Caco-2 (cell line): ENCODE measurements around the gene SKP1. TPM values are rescaled to one million over a fixed set of nuclear protein-coding genes. Genes with fewer than 3 reads are reported as not detected.
A peak's percentile ranks its signal among the peaks of the same experiment; 100 is the strongest.

Experiments
- BruUV-seq: library from RNA; stranded (reverse); fragments of 400-500 nt; replicated peaks from 2 replicates; lab custom pipeline; 2021; lab: Mats Ljungman, UMichigan
- CTCF ChIA-PET: fragments of 300-600 bp; sonication (Branson Sonifier 250); formaldehyde crosslinking; loops from one replicate; lab custom pipeline; 2022; ENCODE audit warnings: antibody characterized with exemption; lab: Charles Lee
- POLR2A ChIA-PET: fragments of 300-600 bp; sonication (Branson Sonifier 250); formaldehyde crosslinking; loops from one replicate; lab custom pipeline; 2022; ENCODE audit warnings: antibody characterized with exemption; lab: Charles Lee
- DNase-seq, 2 experiments: peaks; one replicate each; pipeline versions ENCODE4 v3.0.0 to v3.0.0-alpha.2; 2020 to 2022
- H3K27me3 ChIP-seq: replicated peaks from 2 replicates; pipeline ENCODE4 v1.6.0; 2011; ENCODE audit warnings: low read length; ENCODE audit not compliant: control insufficient read depth, insufficient read depth
- H3K36me3 ChIP-seq: 2 replicates; pipeline ENCODE4 v1.5.1; 2011; ENCODE audit warnings: low read length; ENCODE audit not compliant: control insufficient read depth, insufficient read depth
- H3K4me1 ChIP-seq: fragments of 250-450 bp; sonication (Bioruptor Pico); 2 replicates; pipeline ENCODE4 v1.5.1; 2020; ENCODE audit warnings: mild to moderate bottlenecking
- H3K4me3 ChIP-seq: 2 replicates; pipeline ENCODE4 v1.5.1; 2011; ENCODE audit warnings: low read depth, mild to moderate bottlenecking, control low read depth, low read length
- H3K9me3 ChIP-seq: fragments of 250-450 bp; sonication (Bioruptor Pico); 2 replicates; pipeline ENCODE4 v1.5.1; 2020; ENCODE audit warnings: mild to moderate bottlenecking, moderate library complexity
- H3K27ac Mint-ChIP-seq: one replicate; pipeline ENCODE4 v1.8.0; 2022; ENCODE audit warnings: mixed read lengths; ENCODE audit not compliant: unreplicated experiment
- H3K27me3 Mint-ChIP-seq: one replicate; pipeline ENCODE4 v1.8.0; 2022; ENCODE audit warnings: mixed read lengths; ENCODE audit not compliant: insufficient read depth, unreplicated experiment
- H3K36me3 Mint-ChIP-seq: one replicate; pipeline ENCODE4 v1.8.0; 2022; ENCODE audit warnings: mild to moderate bottlenecking, mixed read lengths; ENCODE audit not compliant: insufficient read depth, unreplicated experiment
- H3K4me1 Mint-ChIP-seq: one replicate; pipeline ENCODE4 v1.8.0; 2022; ENCODE audit warnings: low read depth, mixed read lengths; ENCODE audit not compliant: unreplicated experiment
- H3K4me3 Mint-ChIP-seq: one replicate; pipeline ENCODE4 v1.8.0; 2022; ENCODE audit warnings: mild to moderate bottlenecking, moderate library complexity, mixed read lengths; ENCODE audit not compliant: unreplicated experiment
- H3K9me3 Mint-ChIP-seq: one replicate; pipeline ENCODE4 v1.8.0; 2022; ENCODE audit warnings: mixed read lengths; ENCODE audit not compliant: unreplicated experiment
- CTCF ChIP-seq, 2 experiments: fragments of 200-600 bp in 1 of 2; IDR thresholded peaks; 1 replicate in 1 of 2; 2 replicates in 1 of 2; pipeline versions ENCODE4 v1.5.1 to v1.8.0; 2011 to 2022; ENCODE audit warnings: antibody characterized with exemption in 1 of 2, control low read depth in 1 of 2, inconsistent platforms in 1 of 2, low read depth in 1 of 2, low read length in 1 of 2, mild to moderate bottlenecking in 1 of 2, moderate library complexity in 1 of 2; ENCODE audit not compliant: insufficient read depth in 1 of 2, severe bottlenecking in 1 of 2, unreplicated experiment in 1 of 2
- intact Hi-C: fragments of 100-400 bp; cut with micrococcal nuclease; formaldehyde crosslinking; loops from one replicate; pipeline ENCODE4 v1.10.0; 2022; ENCODE audit not compliant: unreplicated experiment
- total RNA-seq: library from RNA; stranded (reverse); gene quantifications from 2 replicates; pipeline ENCODE4 v1.2.3, GENCODE V29; 2022

SKP1 gene
- total RNA-seq, 1 experiment from 2014 or later, result 365 TPM

DNA sequence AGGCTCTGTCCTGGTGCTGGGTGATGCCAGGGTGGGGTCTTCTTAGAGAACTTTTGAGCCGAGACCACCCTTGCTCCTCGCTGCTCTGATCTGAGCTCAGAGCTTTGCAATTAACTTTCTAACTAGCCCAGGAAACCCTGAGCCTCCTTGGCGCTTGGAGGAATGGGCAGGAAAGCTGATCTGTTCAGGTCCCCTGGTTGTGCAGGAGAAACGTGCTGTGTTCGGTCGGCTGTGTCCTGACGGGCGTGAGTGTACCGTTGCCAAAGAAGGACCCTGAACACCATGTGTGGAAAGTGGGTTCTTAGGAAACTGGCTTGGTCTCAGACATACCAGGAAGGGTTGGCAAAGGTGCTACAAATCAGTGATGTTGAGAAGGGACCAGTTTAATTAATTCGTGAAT is 60.5 kb downstream of the SKP1 start:
- Histone ChIP-seq H3K36me3 (no peaks in the 10 kb centered on the region; the same call in 1 of the 2 replicates), H3K4me1 (peaks cover 12% of the 10 kb centered on the region), H3K27me3 (no peaks in the 10 kb centered on the region), H3K9me3 (no peaks in the 10 kb centered on the region), H3K4me3 (no peak overlapping the region)
- ChIA-PET CTCF (no interaction called here), POLR2A (no interaction called here)
- intact Hi-C loops, result no loop called here
- Mint-ChIP-seq H3K27me3 (no peaks in the 10 kb centered on the region), H3K36me3 (peaks cover 7% of the 10 kb centered on the region), H3K4me1 (peaks cover 6% of the 10 kb centered on the region), H3K27ac (no peak overlapping the region), H3K9me3 (no peaks in the 10 kb centered on the region), H3K4me3 (peak overlapping the region; percentile 70)
- TF ChIP-seq CTCF (IDR thresholded peaks at IDR 0.05; ENCODE audit: insufficient read depth in 1 of 2, low read depth in 1 of 2, low read length in 1 of 2, severe bottlenecking in 1 of 2, unreplicated experiment in 1 of 2), result no peak
- DNase-seq, result no peak
- no TSS peak for BruUV-seq

- H3K27ac Mint-ChIP-seq, result no peak overlapping the region
- peak overlapping the region; percentile 70 for H3K4me3 Mint-ChIP-seq
- no peaks in the 10 kb centered on the region for H3K9me3 ChIP-seq
- H3K27me3 ChIP-seq, result no peaks in the 10 kb centered on the region
- CTCF ChIA-PET, result interaction anchor here (1.7 kb wide), 1 partner anchor 76 kb away, joined by 10 read pairs; no protein-coding TSS in a partner anchor
- H3K4me1 ChIP-seq, result peaks cover 12% of the 10 kb centered on the region
- H3K27me3 Mint-ChIP-seq, result no peaks in the 10 kb centered on the region
- intact Hi-C loops, result loop anchor here (1.0 to 2.0 kb wide), 2 partner anchors 25 to 45 kb away; no protein-coding TSS in a partner anchor
- no peak for TF ChIP-seq CTCF (IDR thresholded peaks at IDR 0.05; ENCODE audit: insufficient read depth in 1 of 2, low read depth in 1 of 2, low read length in 1 of 2, severe bottlenecking in 1 of 2, unreplicated experiment in 1 of 2)
- no peaks in the 10 kb centered on the region; the same call in 1 of the 2 replicates for H3K36me3 ChIP-seq
- POLR2A ChIA-PET, result no interaction called here
- DNase-seq, result no peak
- peaks cover 7% of the 10 kb centered on the region for H3K36me3 Mint-ChIP-seq
- BruUV-seq, result no TSS peak
- no peaks in the 10 kb centered on the region for H3K9me3 Mint-ChIP-seq
- peaks cover 6% of the 10 kb centered on the region for H3K4me1 Mint-ChIP-seq
- peak overlapping the region; percentile 87 for H3K4me3 ChIP-seq
Measured at GRCh38 chr5:134115806-134116175, 61.0 kb downstream of the SKP1 start.

DNA sequence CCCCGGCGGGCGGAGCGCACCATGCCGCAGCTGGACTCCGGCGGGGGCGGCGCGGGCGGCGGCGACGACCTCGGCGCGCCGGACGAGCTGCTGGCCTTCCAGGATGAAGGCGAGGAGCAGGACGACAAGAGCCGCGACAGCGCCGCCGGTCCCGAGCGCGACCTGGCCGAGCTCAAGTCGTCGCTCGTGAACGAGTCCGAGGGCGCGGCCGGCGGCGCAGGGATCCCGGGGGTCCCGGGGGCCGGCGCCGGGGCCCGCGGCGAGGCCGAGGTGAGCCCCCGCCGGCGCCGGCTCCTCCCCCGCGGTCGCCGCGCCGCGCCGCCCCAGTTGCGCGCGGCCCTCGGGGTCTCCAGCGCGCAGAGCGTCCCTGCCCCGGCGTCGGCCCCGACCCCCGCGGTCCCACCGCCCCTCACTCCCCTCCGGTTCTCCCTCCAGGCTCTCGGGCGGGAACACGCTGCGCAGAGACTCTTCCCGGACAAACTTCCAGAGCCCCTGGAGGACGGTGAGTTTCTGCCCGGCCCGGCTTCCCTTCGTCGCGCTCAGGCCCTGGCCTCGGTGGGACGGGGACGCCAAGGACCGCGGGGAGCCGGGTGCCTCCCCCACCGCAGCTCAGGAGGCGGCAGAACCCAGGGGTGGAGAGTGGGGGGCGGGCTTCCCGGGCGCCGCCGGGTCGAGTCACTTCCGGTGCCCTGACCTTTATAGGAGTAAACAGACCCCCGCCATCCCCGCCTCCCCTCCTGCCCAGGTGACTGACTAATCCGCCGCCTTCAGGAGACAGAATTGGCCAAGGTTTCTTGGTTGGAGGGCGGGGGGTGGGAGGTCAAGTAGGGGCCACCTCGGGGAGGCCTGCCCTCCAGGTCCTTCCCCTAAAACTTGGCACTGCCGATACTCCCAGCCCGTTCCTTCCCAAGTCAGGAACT is 61.6 kb downstream of the SKP1 start:
- Mint-ChIP-seq H3K4me1 (peaks cover 6% of the 10 kb centered on the region), H3K36me3 (peaks cover 7% of the 10 kb centered on the region), H3K9me3 (no peaks in the 10 kb centered on the region), H3K27me3 (no peaks in the 10 kb centered on the region), H3K4me3 (peak overlapping the region; percentile 83), H3K27ac (no peak overlapping the region)
- Histone ChIP-seq H3K36me3 (no peaks in the 10 kb centered on the region; the same call in 1 of the 2 replicates), H3K4me3 (peak overlapping the region; percentile 87), H3K27me3 (no peaks in the 10 kb centered on the region), H3K4me1 (peaks cover 12% of the 10 kb centered on the region), H3K9me3 (no peaks in the 10 kb centered on the region)
- no peak for TF ChIP-seq CTCF (IDR thresholded peaks at IDR 0.05; ENCODE audit: insufficient read depth in 1 of 2, low read depth in 1 of 2, low read length in 1 of 2, severe bottlenecking in 1 of 2, unreplicated experiment in 1 of 2)
- CTCF ChIA-PET, result interaction anchor here (0.6 to 1.7 kb wide), 9 partner anchors 24 to 1394 kb away, joined by 3 to 10 read pairs (median 4); no protein-coding TSS in a partner anchor
- DNase-seq, result peak; percentile 74 to 77
- intact Hi-C loops, result loop anchor here (1.0 to 2.0 kb wide), 3 partner anchors 9 to 44 kb away; no protein-coding TSS in a partner anchor
- no TSS peak for BruUV-seq
- POLR2A ChIA-PET, result interaction anchor here (0.7 to 1.0 kb wide), 2 partner anchors 19 to 24 kb away, joined by 4 to 6 read pairs; no protein-coding TSS in a partner anchor
